ENCODE measurements around the gene TAF11. TPM values are rescaled to one million over a fixed set of nuclear protein-coding genes. Genes with fewer than 3 reads are reported as not detected.

Gene TAF11
- total RNA-seq, 1 donor from 2014 or later = 33.8 TPM

GRCh38 chr6:34920097-34920496 is 32.3 kb upstream of the TAF11 start:
- Mint-ChIP-seq H3K27ac (ENCODE audit: unreplicated experiment) (no peak overlapping the region), H3K36me3 (ENCODE audit: unreplicated experiment) (no peaks in the 10 kb centered on the region), H3K4me1 (ENCODE audit: unreplicated experiment) (peaks cover 2% of the 10 kb centered on the region), H3K27me3 (ENCODE audit: unreplicated experiment) (no peaks in the 10 kb centered on the region), H3K9me3 (ENCODE audit: unreplicated experiment) (no peaks in the 10 kb centered on the region), H3K4me3 (ENCODE audit: unreplicated experiment) (no peak overlapping the region)
- no peak for DNase-seq (ENCODE audit: extremely low spot score, unreplicated experiment)
- TF ChIP-seq CTCF (IDR thresholded peaks at IDR 0.05) = no peak

GRCh38 chr6:34919651-34920050 is 31.8 kb upstream of the TAF11 start:
- H3K36me3 Mint-ChIP-seq (ENCODE audit: unreplicated experiment) = no peaks in the 10 kb centered on the region
- H3K9me3 Mint-ChIP-seq (ENCODE audit: unreplicated experiment) = no peaks in the 10 kb centered on the region
- peaks cover 3% of the 10 kb centered on the region for H3K4me1 Mint-ChIP-seq (ENCODE audit: unreplicated experiment)
- DNase-seq (ENCODE audit: extremely low spot score, unreplicated experiment) = no peak
- H3K4me3 Mint-ChIP-seq (ENCODE audit: unreplicated experiment) = no peak overlapping the region
- no peaks in the 10 kb centered on the region for H3K27me3 Mint-ChIP-seq (ENCODE audit: unreplicated experiment)
- H3K27ac Mint-ChIP-seq (ENCODE audit: unreplicated experiment) = no peak overlapping the region
- no peak for TF ChIP-seq CTCF (IDR thresholded peaks at IDR 0.05)

DNA sequence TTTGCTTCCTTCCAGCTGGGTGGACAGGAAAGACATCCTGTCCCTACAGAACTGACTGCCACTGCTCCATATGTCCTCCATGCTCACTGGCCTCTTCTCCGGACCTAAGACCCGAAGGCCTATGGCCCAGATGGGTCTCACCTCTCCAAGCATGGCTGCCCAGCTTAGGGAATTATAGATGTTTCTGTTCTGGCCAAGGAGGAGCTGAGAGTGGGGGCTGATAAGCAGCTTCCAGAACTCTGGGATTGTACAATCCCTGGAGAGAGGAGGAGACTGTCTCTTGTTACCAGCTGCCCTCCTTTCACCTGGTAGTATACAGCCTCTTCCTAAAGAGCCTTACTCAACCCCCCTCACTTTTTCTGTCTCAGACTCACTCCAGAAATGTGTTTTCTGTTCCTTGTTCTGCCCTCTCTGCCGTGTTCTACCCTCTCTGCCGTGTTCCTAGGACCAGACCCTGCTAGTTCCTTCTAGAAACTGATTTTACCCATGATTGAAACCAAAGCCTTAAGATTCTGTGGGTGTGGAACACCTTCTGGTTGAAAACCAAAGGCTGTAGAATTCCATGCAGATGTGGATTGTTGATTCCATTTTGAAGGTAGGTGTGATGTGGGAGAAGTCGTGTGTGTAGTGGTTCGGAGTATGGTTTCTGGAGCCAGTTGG is 29.9 kb upstream of the TAF11 start:
- Mint-ChIP-seq H3K4me3 (ENCODE audit: unreplicated experiment) (no peak overlapping the region), H3K27ac (ENCODE audit: unreplicated experiment) (no peak overlapping the region), H3K36me3 (ENCODE audit: unreplicated experiment) (no peaks in the 10 kb centered on the region), H3K27me3 (ENCODE audit: unreplicated experiment) (no peaks in the 10 kb centered on the region), H3K4me1 (ENCODE audit: unreplicated experiment) (peaks cover 7% of the 10 kb centered on the region), H3K9me3 (ENCODE audit: unreplicated experiment) (no peaks in the 10 kb centered on the region)
- TF ChIP-seq CTCF (IDR thresholded peaks at IDR 0.05) = no peak
- no peak for DNase-seq (ENCODE audit: extremely low spot score, unreplicated experiment)

DNA sequence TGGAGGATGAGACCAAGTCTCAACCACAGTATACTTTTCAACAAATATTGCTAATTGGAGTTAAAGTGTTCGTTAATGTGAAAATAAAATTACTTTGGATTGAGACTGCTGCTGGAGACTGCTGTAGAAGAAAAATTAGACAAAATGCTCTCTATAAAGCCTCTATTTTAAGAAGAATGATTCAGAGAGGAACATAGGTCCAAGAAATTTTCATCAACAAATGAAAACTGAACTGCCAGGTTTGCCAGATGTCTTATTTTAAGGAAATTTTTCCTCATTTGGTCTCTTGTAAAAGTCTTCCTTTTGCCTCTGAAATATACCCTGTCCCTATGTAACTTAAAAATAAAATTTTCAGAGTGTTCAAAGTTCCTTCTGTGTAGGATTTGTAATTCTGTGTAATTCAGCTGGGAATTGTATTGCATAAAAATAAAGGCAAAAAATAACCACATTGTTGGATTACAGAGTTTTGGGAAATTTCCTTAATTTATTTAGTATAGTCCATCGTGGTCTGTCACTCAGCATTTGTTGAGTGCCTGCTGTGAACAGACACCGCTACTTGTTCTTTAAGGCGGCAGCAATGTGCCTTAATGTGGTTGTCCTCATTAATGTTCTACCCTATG is 28.6 kb upstream of the TAF11 start:
- no peak overlapping the region for H3K27ac Mint-ChIP-seq (ENCODE audit: unreplicated experiment)
- no peaks in the 10 kb centered on the region for H3K36me3 Mint-ChIP-seq (ENCODE audit: unreplicated experiment)
- DNase-seq (ENCODE audit: extremely low spot score, unreplicated experiment) = no peak
- no peak for TF ChIP-seq CTCF (IDR thresholded peaks at IDR 0.05)
- peaks cover 9% of the 10 kb centered on the region for H3K4me1 Mint-ChIP-seq (ENCODE audit: unreplicated experiment)
- H3K9me3 Mint-ChIP-seq (ENCODE audit: unreplicated experiment) = no peaks in the 10 kb centered on the region
- no peaks in the 10 kb centered on the region for H3K27me3 Mint-ChIP-seq (ENCODE audit: unreplicated experiment)
- no peak overlapping the region for H3K4me3 Mint-ChIP-seq (ENCODE audit: unreplicated experiment)

DNA sequence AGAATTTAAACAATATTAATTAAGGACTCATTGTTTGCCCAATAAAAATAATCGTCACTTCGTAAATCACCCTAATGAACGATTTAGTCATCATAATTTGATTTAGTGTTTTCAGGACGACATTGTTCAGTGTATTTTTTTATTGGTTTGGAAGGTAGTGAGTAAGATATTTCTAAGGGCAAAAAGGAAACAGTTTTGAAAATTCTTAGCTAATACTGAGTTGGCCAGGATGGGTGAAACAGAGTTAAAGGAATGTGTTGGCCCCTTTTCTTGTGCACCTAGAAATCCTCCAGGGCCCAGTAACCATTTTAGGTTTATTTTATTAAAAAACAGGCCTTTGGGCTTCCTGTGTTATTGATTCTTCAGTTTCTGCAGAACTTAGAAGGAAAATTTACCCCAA is 26.5 kb upstream of the TAF11 start:
- no peaks in the 10 kb centered on the region for H3K27me3 Mint-ChIP-seq (ENCODE audit: unreplicated experiment)
- TF ChIP-seq CTCF (IDR thresholded peaks at IDR 0.05) = no peak
- H3K36me3 Mint-ChIP-seq (ENCODE audit: unreplicated experiment) = no peaks in the 10 kb centered on the region
- H3K9me3 Mint-ChIP-seq (ENCODE audit: unreplicated experiment) = no peaks in the 10 kb centered on the region
- H3K4me1 Mint-ChIP-seq (ENCODE audit: unreplicated experiment) = peaks cover 13% of the 10 kb centered on the region
- no peak for DNase-seq (ENCODE audit: extremely low spot score, unreplicated experiment)
- H3K4me3 Mint-ChIP-seq (ENCODE audit: unreplicated experiment) = no peak overlapping the region
- no peak overlapping the region for H3K27ac Mint-ChIP-seq (ENCODE audit: unreplicated experiment)

Data from osteocyte (in vitro differentiated cells).